NB4 (cell line): ENCODE measurements around the gene NTM.

ENCODE experiments used
- POLR2A ChIP-seq: IDR thresholded peaks from 2 replicates; pipeline ENCODE4 v1.6.1; 2011; ENCODE audit warnings: mild to moderate bottlenecking; ENCODE audit not compliant: insufficient read length; ENCODE audit errors: extremely low read depth
- TF ChIP-seq, protein P1 (sequence below): IDR thresholded peaks from one replicate; pipeline ENCODE4 v1.5.1; 2012; ENCODE audit warnings: low read depth, low read length

- no peak for TF ChIP-seq POLR2A
- TF ChIP-seq, protein P1, sequence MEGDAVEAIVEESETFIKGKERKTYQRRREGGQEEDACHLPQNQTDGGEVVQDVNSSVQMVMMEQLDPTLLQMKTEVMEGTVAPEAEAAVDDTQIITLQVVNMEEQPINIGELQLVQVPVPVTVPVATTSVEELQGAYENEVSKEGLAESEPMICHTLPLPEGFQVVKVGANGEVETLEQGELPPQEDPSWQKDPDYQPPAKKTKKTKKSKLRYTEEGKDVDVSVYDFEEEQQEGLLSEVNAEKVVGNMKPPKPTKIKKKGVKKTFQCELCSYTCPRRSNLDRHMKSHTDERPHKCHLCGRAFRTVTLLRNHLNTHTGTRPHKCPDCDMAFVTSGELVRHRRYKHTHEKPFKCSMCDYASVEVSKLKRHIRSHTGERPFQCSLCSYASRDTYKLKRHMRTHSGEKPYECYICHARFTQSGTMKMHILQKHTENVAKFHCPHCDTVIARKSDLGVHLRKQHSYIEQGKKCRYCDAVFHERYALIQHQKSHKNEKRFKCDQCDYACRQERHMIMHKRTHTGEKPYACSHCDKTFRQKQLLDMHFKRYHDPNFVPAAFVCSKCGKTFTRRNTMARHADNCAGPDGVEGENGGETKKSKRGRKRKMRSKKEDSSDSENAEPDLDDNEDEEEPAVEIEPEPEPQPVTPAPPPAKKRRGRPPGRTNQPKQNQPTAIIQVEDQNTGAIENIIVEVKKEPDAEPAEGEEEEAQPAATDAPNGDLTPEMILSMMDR = no peak
These were observed 856.1 kb downstream of the NTM start for GRCh38 chr11:132226522-132226921.
